NCI-H146 treated with DMSO at 0.1 percent for 48 hours (cell line): ENCODE data around the gene THAP3.

ENCODE experiments used
- DNase-seq: peaks from one replicate; lab custom pipeline; 2025; ENCODE audit not compliant: unreplicated experiment; lab: John Stamatoyannopoulos, UW

THAP3 gene

DNA sequence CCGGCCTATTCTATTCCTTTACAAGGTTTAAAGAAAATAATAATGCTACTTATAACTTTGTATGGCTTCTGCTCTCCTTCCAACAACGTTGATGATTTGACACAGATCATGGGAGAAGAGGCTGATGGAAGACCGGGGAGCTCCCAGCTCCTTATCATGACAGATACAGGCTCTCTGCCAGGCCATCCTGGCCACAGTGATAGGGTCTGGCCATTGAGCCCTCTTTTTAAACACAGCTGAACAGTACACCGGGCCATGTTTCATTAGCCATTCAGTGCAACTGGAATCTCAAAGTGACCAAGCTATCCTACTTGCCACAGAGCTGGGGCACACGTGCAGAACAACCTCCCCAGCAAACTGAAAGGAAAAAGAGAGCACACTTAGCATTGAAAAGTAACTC lies 42.0 kb downstream of the THAP3 start:
- DNase-seq = no peak

DNA sequence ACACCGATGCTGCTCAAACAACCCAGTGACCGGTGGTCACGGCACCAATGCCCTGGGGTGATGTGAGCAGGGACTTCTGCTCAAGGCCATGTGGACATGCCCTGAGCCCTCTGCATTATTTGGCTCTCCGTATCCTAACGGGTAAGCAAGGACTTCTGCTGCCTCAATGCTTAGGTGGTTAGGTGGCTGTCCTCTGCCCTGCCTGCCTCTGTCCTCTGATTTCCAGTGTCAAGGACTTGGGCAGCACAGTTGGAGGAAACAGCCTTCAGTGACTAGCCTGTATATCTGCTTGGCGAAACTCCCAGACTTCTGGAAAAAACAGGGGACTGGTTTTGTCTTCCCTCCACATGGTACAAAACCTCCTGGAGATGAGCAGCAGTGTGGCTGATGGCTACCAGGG lies 42.5 kb downstream of the THAP3 start:
- no peak for DNase-seq

DNA sequence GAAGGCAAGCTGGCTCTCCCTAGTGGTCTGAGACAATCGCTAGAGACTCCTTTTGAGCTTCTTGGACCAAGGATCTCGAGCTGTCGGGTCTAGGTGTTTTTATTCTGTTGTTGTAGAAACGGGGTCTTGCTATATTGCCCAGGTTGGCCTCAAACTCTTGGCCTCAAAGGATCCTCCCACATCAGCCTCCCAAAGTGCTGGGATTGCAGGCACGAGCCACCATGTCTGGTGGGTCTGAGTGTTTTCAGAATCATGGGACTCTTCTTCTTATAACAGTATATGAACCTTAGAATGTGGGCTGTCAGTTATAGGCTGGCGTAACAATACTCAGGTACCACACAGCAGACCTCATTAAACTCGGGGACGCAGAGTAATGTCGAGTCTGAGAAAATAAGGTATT lies 43.8 kb downstream of the THAP3 start:
- no peak for DNase-seq

DNA sequence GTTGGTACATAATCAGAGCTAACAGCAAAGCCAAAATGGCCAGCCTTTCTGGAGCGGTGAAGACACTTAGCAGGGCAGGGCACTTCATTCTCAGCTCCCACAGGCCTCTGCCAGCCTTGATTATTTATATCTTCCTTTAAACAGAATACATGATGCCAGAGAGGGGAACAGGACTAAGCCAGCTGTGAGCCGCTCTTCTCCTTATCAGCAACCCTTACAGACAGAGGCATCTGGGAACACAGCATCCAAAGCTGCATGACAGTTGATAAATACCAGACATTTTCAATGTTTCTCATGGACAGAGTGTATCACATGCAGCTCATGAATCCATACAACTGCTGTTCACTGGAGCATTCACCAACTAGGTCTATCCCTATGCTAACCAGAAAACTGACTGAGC lies 47.9 kb downstream of the THAP3 start:
- DNase-seq = no peak

DNA sequence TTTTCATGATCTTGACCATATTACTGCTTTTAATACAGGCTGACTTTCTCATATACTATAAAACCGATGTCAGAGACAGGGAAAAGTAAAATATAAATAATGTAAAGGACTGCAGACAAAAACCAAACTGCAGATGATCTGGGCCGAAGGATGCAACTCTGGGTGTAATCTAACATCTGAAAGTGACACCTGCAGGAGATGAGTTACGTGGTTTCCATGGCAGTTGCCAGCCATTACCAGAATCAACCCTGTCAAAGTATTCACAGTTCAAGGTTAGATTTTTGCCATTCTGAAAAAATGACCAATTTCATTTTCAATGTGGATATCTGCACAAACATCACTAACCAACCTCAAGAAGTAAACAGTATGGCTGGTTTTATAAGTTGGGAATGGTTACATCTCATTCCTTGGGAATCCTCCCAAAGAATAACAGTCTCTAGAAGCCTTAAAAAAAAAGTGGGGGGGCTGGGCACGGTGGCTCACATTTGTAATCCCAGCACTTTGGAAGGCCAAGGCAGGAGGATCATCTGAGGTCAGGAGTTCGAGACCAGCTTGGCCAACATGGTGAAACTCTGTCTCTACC lies 49.2 kb downstream of the THAP3 start:
- no peak for DNase-seq

DNA sequence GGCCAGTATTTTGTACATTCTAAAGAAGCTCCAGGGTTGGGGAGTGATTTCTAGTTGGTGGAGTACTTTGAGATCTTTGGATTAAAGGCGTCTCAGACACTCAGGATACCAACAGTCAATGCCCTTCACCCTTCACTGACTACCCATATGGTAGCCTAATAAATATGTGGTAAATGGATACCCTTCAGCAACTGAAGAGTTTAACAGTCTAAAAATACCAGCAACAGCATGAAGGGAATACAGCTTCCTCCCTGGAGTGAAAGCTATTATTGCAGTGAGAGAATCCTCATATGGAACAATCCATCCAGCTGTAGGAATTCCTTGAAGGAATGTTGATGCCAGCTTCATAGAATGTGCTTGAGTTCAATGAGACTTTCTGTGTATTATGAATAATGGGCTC lies 50.1 kb downstream of the THAP3 start:
- no peak for DNase-seq

DNA sequence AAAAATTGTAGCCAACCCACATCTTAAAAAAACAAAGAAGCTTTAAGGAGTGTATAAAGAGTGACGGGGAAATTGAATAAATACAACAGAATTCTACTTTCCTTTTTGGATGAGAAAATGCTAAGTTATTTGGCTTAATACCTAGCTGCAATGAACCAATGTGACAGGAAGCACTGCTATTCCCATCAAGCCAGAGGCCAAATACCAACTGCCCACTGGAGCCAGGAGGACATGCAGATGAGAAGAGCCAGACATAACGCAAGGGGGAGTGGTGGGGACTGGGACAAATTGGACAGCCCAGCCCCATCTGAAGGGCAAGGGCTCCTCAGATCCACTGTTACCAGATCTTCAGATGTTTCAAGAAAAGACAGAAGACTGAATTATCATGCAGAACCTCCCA lies 51.3 kb downstream of the THAP3 start:
- DNase-seq = no peak
